Activated CD8-positive, alpha-beta memory T cell treated with anti-CD3 and anti-CD28 coated beads, Interleukin-2, amount 10 ng/mL, durations not matched to agents 7 days and 5 days (primary cell): ENCODE data around the gene IRAK1. TPM values are rescaled to one million over a fixed set of nuclear protein-coding genes. Genes with fewer than 3 reads are reported as not detected.

ENCODE experiments used
- ATAC-seq: fragments of 150-1000 bp; cut with Tn5 transposase; one replicate; pipeline ENCODE4 v1.10.0; 2021; ENCODE audit warnings: moderate library complexity
- CTCF ChIA-PET: fragments of 350-600 bp; sonication (Branson Sonifier 250); formaldehyde crosslinking; loops from one replicate; lab custom pipeline; 2021; ENCODE audit warnings: antibody characterized with exemption; lab: Charles Lee
- DNase-seq: peaks from one replicate; pipeline ENCODE4 v3.0.0-alpha.2; 2020
- H3K27ac Mint-ChIP-seq: one replicate; pipeline ENCODE4 v1.8.0; 2021; ENCODE audit warnings: mild to moderate bottlenecking, mixed read lengths
- H3K27me3 Mint-ChIP-seq: one replicate; pipeline ENCODE4 v1.8.0; 2021; ENCODE audit warnings: mixed read lengths
- H3K36me3 Mint-ChIP-seq: one replicate; pipeline ENCODE4 v1.8.0; 2021; ENCODE audit warnings: mild to moderate bottlenecking, mixed read lengths
- H3K4me1 Mint-ChIP-seq: one replicate; pipeline ENCODE4 v1.8.0; 2021; ENCODE audit warnings: mixed read lengths
- H3K4me3 Mint-ChIP-seq: one replicate; pipeline ENCODE4 v1.8.0; 2021; ENCODE audit warnings: mild to moderate bottlenecking, moderate library complexity, mixed read lengths
- H3K9me3 Mint-ChIP-seq: one replicate; pipeline ENCODE4 v1.8.0; 2022; ENCODE audit warnings: low read depth, mixed read lengths
- total RNA-seq, 2 experiments: library from RNA; stranded (reverse); gene quantifications; one replicate each; pipeline ENCODE4 v1.2.3, GENCODE V29; 2021

IRAK1 gene
- total RNA-seq, 2 experiments from 2014 or later: 127 to 148 TPM

- ATAC-seq: no peak
- H3K4me3 Mint-ChIP-seq: no peak overlapping the region
Observed at GRCh38 chrX:154049209-154050112, 29.8 kb upstream of the IRAK1 start.

DNA sequence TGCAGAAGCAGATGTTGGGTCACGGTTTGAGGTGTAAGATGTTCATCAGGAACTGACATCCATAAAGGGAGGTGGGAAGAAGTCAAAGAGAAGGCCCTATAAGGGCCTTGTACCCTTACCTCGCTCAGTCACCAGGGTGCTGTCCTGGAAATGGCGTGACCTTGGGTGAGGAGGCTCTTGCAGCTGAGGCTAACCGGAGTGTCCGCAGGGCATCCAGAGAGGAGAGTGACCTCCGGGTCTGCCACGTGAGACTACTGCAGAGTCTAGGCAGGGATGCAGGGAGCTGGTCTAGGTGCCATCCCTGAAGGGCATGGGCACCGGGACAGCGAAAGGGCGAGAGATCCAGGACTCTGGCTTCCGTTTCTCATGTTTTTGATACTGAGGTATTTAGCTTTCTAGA, 28.7 kb upstream of the IRAK1 start:
- H3K4me1 Mint-ChIP-seq: peaks cover 26% of the 10 kb centered on the region
- no peaks in the 10 kb centered on the region for H3K27me3 Mint-ChIP-seq
- peaks cover 29% of the 10 kb centered on the region for H3K36me3 Mint-ChIP-seq
- H3K27ac Mint-ChIP-seq: no peak overlapping the region
- no peak overlapping the region for H3K4me3 Mint-ChIP-seq
- no peaks in the 10 kb centered on the region for H3K9me3 Mint-ChIP-seq
- CTCF ChIA-PET: interaction anchor here (2.9 kb wide), 1 partner anchor 35 kb away, joined by 9 read pairs; no protein-coding TSS in a partner anchor
- ATAC-seq (no peak), DNase-seq (no peak)

More at GRCh38 chrX:154049209-154050112, 29.8 kb upstream of the IRAK1 start:
- Mint-ChIP-seq H3K27ac (peak overlapping the region; percentile 46), H3K4me1 (peaks cover 25% of the 10 kb centered on the region), H3K27me3 (no peaks in the 10 kb centered on the region), H3K36me3 (peaks cover 26% of the 10 kb centered on the region), H3K9me3 (no peaks in the 10 kb centered on the region)
- no peak for DNase-seq
- CTCF ChIA-PET: interaction anchor here (0.9 to 2.9 kb wide), 3 partner anchors 9 to 36 kb away, joined by 3 to 9 read pairs (median 4); no protein-coding TSS in a partner anchor

GRCh38 chrX:154046940-154047610, 27.4 kb upstream of the IRAK1 start:
- ATAC-seq (no peak), DNase-seq (no peak)
- peaks cover 27% of the 10 kb centered on the region for H3K4me1 Mint-ChIP-seq
- peaks cover 29% of the 10 kb centered on the region for H3K36me3 Mint-ChIP-seq
- H3K27me3 Mint-ChIP-seq: no peaks in the 10 kb centered on the region
- H3K9me3 Mint-ChIP-seq: no peaks in the 10 kb centered on the region
- no peak overlapping the region for H3K4me3 Mint-ChIP-seq
- peak overlapping the region; percentile 77 for H3K27ac Mint-ChIP-seq
- CTCF ChIA-PET: interaction anchor here (2.9 kb wide), 1 partner anchor 34 kb away, joined by 9 read pairs; no protein-coding TSS in a partner anchor

- no peaks in the 10 kb centered on the region for H3K9me3 Mint-ChIP-seq
- DNase-seq (no peak), ATAC-seq (no peak)
- no peak overlapping the region for H3K4me3 Mint-ChIP-seq
- H3K27me3 Mint-ChIP-seq: no peaks in the 10 kb centered on the region
- H3K27ac Mint-ChIP-seq: no peak overlapping the region
- peaks cover 29% of the 10 kb centered on the region for H3K36me3 Mint-ChIP-seq
- peaks cover 24% of the 10 kb centered on the region for H3K4me1 Mint-ChIP-seq
- CTCF ChIA-PET: interaction anchor here (0.9 kb wide), 1 partner anchor 261 kb away, joined by 3 read pairs; no protein-coding TSS in a partner anchor
Observed at GRCh38 chrX:154046031-154046781, 26.5 kb upstream of the IRAK1 start.

GRCh38 chrX:154044091-154044490, 24.4 kb upstream of the IRAK1 start:
- DNase-seq: no peak
- Mint-ChIP-seq H3K4me3 (no peak overlapping the region), H3K27me3 (no peaks in the 10 kb centered on the region), H3K4me1 (peaks cover 27% of the 10 kb centered on the region), H3K27ac (no peak overlapping the region), H3K36me3 (peaks cover 29% of the 10 kb centered on the region), H3K9me3 (no peaks in the 10 kb centered on the region)
- ATAC-seq: no peak
- CTCF ChIA-PET: no interaction called here

GRCh38 chrX:154043003-154043763, 23.5 kb upstream of the IRAK1 start:
- no peaks in the 10 kb centered on the region for H3K27me3 Mint-ChIP-seq
- DNase-seq (no peak), ATAC-seq (no peak)
- CTCF ChIA-PET: no interaction called here
- H3K4me1 Mint-ChIP-seq: peaks cover 31% of the 10 kb centered on the region
- H3K36me3 Mint-ChIP-seq: peaks cover 25% of the 10 kb centered on the region
- H3K4me3 Mint-ChIP-seq: no peak overlapping the region
- H3K27ac Mint-ChIP-seq: no peak overlapping the region
- no peaks in the 10 kb centered on the region for H3K9me3 Mint-ChIP-seq

DNA sequence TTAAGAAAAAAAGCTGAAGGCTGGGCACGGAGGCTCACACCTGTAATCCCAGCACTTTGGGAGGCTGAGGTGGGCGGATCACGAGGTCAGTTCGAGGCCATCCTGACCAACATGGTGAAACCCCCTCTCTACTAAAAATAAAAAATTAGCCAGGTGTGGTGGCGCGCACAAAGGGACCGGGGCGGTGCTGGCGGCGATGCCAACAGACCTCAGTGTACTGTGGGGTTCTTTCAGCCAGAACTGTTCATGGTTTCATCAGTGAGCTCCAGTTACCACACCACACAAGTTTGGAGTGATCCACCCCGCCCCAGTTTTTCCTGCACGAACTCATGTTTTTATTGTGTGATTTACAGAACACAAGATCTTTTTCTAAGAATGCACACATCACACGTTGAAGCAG, 21.2 kb upstream of the IRAK1 start:
- Mint-ChIP-seq H3K27me3 (no peaks in the 10 kb centered on the region), H3K36me3 (peaks cover 16% of the 10 kb centered on the region), H3K9me3 (no peaks in the 10 kb centered on the region), H3K4me1 (peaks cover 32% of the 10 kb centered on the region), H3K4me3 (no peak overlapping the region), H3K27ac (no peak overlapping the region)
- no peak for ATAC-seq
- no peak for DNase-seq
- CTCF ChIA-PET: interaction anchor here (0.7 to 1.5 kb wide), 2 partner anchors 23 to 49 kb away, joined by 3 to 6 read pairs; no protein-coding TSS in a partner anchor

- Mint-ChIP-seq H3K4me1 (peaks cover 32% of the 10 kb centered on the region), H3K9me3 (no peaks in the 10 kb centered on the region), H3K4me3 (no peak overlapping the region), H3K27ac (peak overlapping the region; percentile 54), H3K36me3 (peaks cover 13% of the 10 kb centered on the region), H3K27me3 (no peaks in the 10 kb centered on the region)
- no peak for DNase-seq
- CTCF ChIA-PET: interaction anchor here (0.7 to 1.5 kb wide), 2 partner anchors 9 to 22 kb away, joined by 3 to 6 read pairs; no protein-coding TSS in a partner anchor
- ATAC-seq: no peak
Observed at GRCh38 chrX:154040307-154040756, 20.6 kb upstream of the IRAK1 start.

- peaks cover 34% of the 10 kb centered on the region for H3K4me1 Mint-ChIP-seq
- no peak overlapping the region for H3K27ac Mint-ChIP-seq
- ATAC-seq: no peak
- DNase-seq: no peak
- CTCF ChIA-PET: no interaction called here
- H3K9me3 Mint-ChIP-seq: no peaks in the 10 kb centered on the region
- H3K27me3 Mint-ChIP-seq: no peaks in the 10 kb centered on the region
- peaks cover 13% of the 10 kb centered on the region for H3K36me3 Mint-ChIP-seq
- no peak overlapping the region for H3K4me3 Mint-ChIP-seq
Observed at GRCh38 chrX:154039577-154039976, 19.9 kb upstream of the IRAK1 start.

GRCh38 chrX:154038656-154039055, 19.0 kb upstream of the IRAK1 start:
- H3K4me3 Mint-ChIP-seq: no peak overlapping the region
- no peaks in the 10 kb centered on the region for H3K9me3 Mint-ChIP-seq
- no peak overlapping the region for H3K27ac Mint-ChIP-seq
- no peak for DNase-seq
- H3K36me3 Mint-ChIP-seq: peaks cover 10% of the 10 kb centered on the region
- ATAC-seq: no peak
- CTCF ChIA-PET: no interaction called here
- peaks cover 34% of the 10 kb centered on the region for H3K4me1 Mint-ChIP-seq
- H3K27me3 Mint-ChIP-seq: no peaks in the 10 kb centered on the region

DNA sequence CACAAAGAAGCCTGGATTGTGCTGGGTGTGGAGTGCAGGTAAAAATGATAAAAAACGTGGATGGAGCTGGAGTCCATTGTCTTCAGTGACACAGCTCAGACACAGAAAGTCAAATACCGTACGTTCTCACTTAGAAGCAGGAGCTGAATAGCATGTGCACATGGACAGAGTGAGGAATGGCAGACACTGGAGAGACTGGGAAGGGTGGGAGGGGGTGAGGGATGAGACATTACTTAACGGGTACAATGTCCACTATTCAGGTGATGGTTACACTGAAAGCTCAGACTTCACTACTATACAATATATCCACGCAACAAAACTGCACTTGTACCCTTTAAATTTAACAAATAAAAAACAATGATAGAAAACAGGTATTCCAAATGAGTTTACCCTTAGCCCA, 18.1 kb upstream of the IRAK1 start:
- Mint-ChIP-seq H3K4me1 (peaks cover 30% of the 10 kb centered on the region), H3K4me3 (no peak overlapping the region), H3K27me3 (no peaks in the 10 kb centered on the region), H3K27ac (no peak overlapping the region), H3K36me3 (peaks cover 11% of the 10 kb centered on the region), H3K9me3 (no peaks in the 10 kb centered on the region)
- DNase-seq (no peak), ATAC-seq (no peak)
- CTCF ChIA-PET: interaction anchor here (0.7 to 1.4 kb wide), 2 partner anchors 15 to 29 kb away, joined by 3 to 6 read pairs; no protein-coding TSS in a partner anchor

DNA sequence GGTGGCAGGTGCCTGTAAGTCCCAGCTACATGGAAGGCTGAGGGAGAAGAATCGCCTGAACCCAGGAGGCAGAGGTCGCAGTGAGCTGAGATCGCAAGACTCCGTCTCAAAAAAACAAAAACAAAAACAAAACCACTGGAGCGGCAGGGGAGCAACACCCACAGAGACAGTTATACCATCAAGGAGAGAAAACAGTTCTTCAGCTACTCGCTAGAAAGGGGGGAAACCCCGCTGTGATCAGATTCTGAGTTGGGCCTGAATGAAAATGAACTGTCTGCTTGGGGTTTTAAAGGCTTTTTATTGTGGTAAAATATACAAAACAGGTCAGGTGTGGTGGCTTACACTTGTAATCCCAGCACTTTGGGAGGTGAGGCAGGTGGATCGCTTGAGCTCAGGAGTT, 16.8 kb upstream of the IRAK1 start:
- Mint-ChIP-seq H3K27me3 (no peaks in the 10 kb centered on the region), H3K27ac (peak overlapping the region; percentile 54), H3K36me3 (peaks cover 17% of the 10 kb centered on the region), H3K4me3 (no peak overlapping the region), H3K4me1 (peaks cover 27% of the 10 kb centered on the region), H3K9me3 (no peaks in the 10 kb centered on the region)
- ATAC-seq: peak; percentile 58
- peak; percentile 44 for DNase-seq
- CTCF ChIA-PET: interaction anchor here (1.4 kb wide), 1 partner anchor 16 kb away, joined by 3 read pairs; no protein-coding TSS in a partner anchor
